IMR-90 (cell line): ENCODE results near the gene TAF3. TPM values are rescaled to one million over a fixed set of nuclear protein-coding genes. Genes with fewer than 3 reads are reported as not detected.

Source experiments
- ATAC-seq: fragments of 200-7000 bp; cut with Tn5 transposase; 2 replicates; pipeline ENCODE4 v1.9.1; 2020; ENCODE audit warnings: low read depth, mild to moderate bottlenecking, moderate library complexity
- BruUV-seq: library from RNA; stranded (reverse); fragments of 400-500 nt; replicated peaks from 2 replicates; lab custom pipeline; 2021; lab: Mats Ljungman, UMichigan
- CTCF ChIA-PET: fragments of 300-600 bp; formaldehyde crosslinking; extraction: SDS; loops from one replicate; lab custom pipeline; 2021; ENCODE audit warnings: antibody characterized with exemption; lab: Yijun Ruan, JAX
- POLR2A ChIA-PET: fragments of 300-600 bp; sonication (Branson Sonifier 250); formaldehyde crosslinking; loops from one replicate; lab custom pipeline; 2022; ENCODE audit warnings: antibody characterized with exemption; ENCODE audit not compliant: unreplicated experiment; lab: Charles Lee
- DNase-seq: peaks from one replicate; pipeline ENCODE4 v3.0.0; 2013
- H2AFZ ChIP-seq: replicated peaks from 2 replicates; pipeline ENCODE3; 2013; ENCODE audit warnings: low read length, mild to moderate bottlenecking; ENCODE audit not compliant: poor library complexity
- H2AK5ac ChIP-seq: 2 replicates; pipeline ENCODE4 v1.6.1; 2013; ENCODE audit warnings: low read depth, low read length, inconsistent platforms
- H2AK9ac ChIP-seq: replicated peaks from 2 replicates; pipeline ENCODE3; 2013; ENCODE audit warnings: mild to moderate bottlenecking, low read depth, low read length, moderate library complexity; ENCODE audit not compliant: poor library complexity
- H2BK120ac ChIP-seq: 2 replicates; pipeline ENCODE4 v1.6.1; 2013; ENCODE audit warnings: low read depth, low read length, inconsistent platforms
- H2BK15ac ChIP-seq: 3 replicates; pipeline ENCODE4 v1.6.1; 2013; ENCODE audit warnings: low read depth, low read length, inconsistent platforms
- H2BK20ac ChIP-seq: 2 replicates; pipeline ENCODE4 v1.6.1; 2013; ENCODE audit warnings: low read depth, mild to moderate bottlenecking, inconsistent platforms, low read length, moderate library complexity
- H2BK5ac ChIP-seq: 2 replicates; pipeline ENCODE4 v1.6.1; 2013; ENCODE audit warnings: mild to moderate bottlenecking, low read depth, low read length, inconsistent platforms; ENCODE audit not compliant: poor library complexity, severe bottlenecking
- H3K14ac ChIP-seq: replicated peaks from 2 replicates; pipeline ENCODE4 v1.6.1; 2013; ENCODE audit warnings: low read depth, low read length, inconsistent platforms
- H3K18ac ChIP-seq: 2 replicates; pipeline ENCODE4 v1.6.1; 2013; ENCODE audit warnings: low read depth, low read length, control low read depth
- H3K23ac ChIP-seq: 2 replicates; pipeline ENCODE4 v1.6.1; 2013; ENCODE audit warnings: low read depth, low read length, inconsistent platforms
- H3K27ac ChIP-seq: 2 replicates; pipeline ENCODE4 v1.5.1; 2013; ENCODE audit warnings: mild to moderate bottlenecking, control low read depth, low read length; ENCODE audit not compliant: insufficient read depth
- H3K27me3 ChIP-seq: 2 replicates; pipeline ENCODE4 v1.6.1; 2013; ENCODE audit warnings: low read length; ENCODE audit not compliant: control insufficient read depth, insufficient read depth
- H3K36me3 ChIP-seq: 2 replicates; pipeline ENCODE4 v1.6.1; 2013; ENCODE audit warnings: low read length, mixed read lengths; ENCODE audit not compliant: control insufficient read depth, insufficient read depth
- H3K4ac ChIP-seq: 2 replicates; pipeline ENCODE4 v1.6.1; 2013; ENCODE audit warnings: low read depth, low read length, inconsistent platforms
- H3K4me1 ChIP-seq: 2 replicates; pipeline ENCODE4 v1.6.1; 2013; ENCODE audit warnings: low read length, mixed read lengths; ENCODE audit not compliant: control insufficient read depth, insufficient read depth
- H3K4me2 ChIP-seq: 2 replicates; pipeline ENCODE4 v1.6.1; 2013; ENCODE audit warnings: low read depth, mild to moderate bottlenecking, control low read depth, low read length, moderate library complexity
- H3K4me3 ChIP-seq: 2 replicates; pipeline ENCODE4 v1.5.1; 2013; ENCODE audit warnings: low read depth, mild to moderate bottlenecking, control low read depth, low read length, moderate library complexity; ENCODE audit not compliant: insufficient read depth
- H3K56ac ChIP-seq: 2 replicates; pipeline ENCODE4 v1.6.1; 2013; ENCODE audit warnings: low read length, inconsistent platforms; ENCODE audit not compliant: insufficient read depth; ENCODE audit errors: extremely low read depth
- H3K79me1 ChIP-seq, 2 experiments: 2 replicates each; pipeline ENCODE4 v1.6.1; 2013; ENCODE audit warnings: low read length in 2 of 2, inconsistent platforms in 1 of 2, low read depth in 1 of 2
- H3K9ac ChIP-seq: 2 replicates; pipeline ENCODE4 v1.6.1; 2013; ENCODE audit warnings: low read depth, low read length, control low read depth
- H3K9me1 ChIP-seq: 2 replicates; pipeline ENCODE4 v1.6.1; 2013; ENCODE audit warnings: low read length, inconsistent platforms; ENCODE audit not compliant: insufficient read depth
- H3K9me3 ChIP-seq: 2 replicates; pipeline ENCODE4 v1.6.1; 2013; ENCODE audit warnings: low read length; ENCODE audit not compliant: control insufficient read depth, insufficient read depth
- H4K20me1 ChIP-seq: 2 replicates; pipeline ENCODE4 v1.6.1; 2013; ENCODE audit warnings: low read length, inconsistent platforms; ENCODE audit not compliant: insufficient read depth
- H4K5ac ChIP-seq: 2 replicates; pipeline ENCODE4 v1.6.1; 2013; ENCODE audit warnings: mild to moderate bottlenecking, low read depth, low read length, control low read depth
- H4K8ac ChIP-seq, 2 experiments: 2 replicates each; pipeline ENCODE4 v1.6.1; 2013; ENCODE audit warnings: low read depth in 2 of 2, low read length in 2 of 2, control low read depth in 1 of 2, inconsistent platforms in 1 of 2
- H4K91ac ChIP-seq: 2 replicates; pipeline ENCODE4 v1.6.1; 2013; ENCODE audit warnings: low read depth, low read length, inconsistent platforms; ENCODE audit not compliant: insufficient read depth
- BHLHE40 ChIP-seq: fragments of 150-350 bp; IDR thresholded peaks from 2 replicates; pipeline ENCODE4 v1.6.1; 2016; ENCODE audit warnings: mild to moderate bottlenecking, low read depth, low read length
- CEBPB ChIP-seq: IDR thresholded peaks from 2 replicates; pipeline ENCODE4 v1.6.1; 2012; ENCODE audit warnings: low read depth, low read length, improper control_type of control experiment
- CHD1 ChIP-seq: IDR thresholded peaks from 2 replicates; pipeline ENCODE4 v1.6.1; 2012; ENCODE audit warnings: low read depth, low read length, improper control_type of control experiment
- FOS ChIP-seq: fragments of 150-350 bp; IDR thresholded peaks from 2 replicates; pipeline ENCODE4 v1.6.1; 2016; ENCODE audit warnings: low read depth, low read length
- MAFK ChIP-seq: IDR thresholded peaks from 2 replicates; pipeline ENCODE4 v1.6.1; 2012; ENCODE audit warnings: low read depth, low read length, improper control_type of control experiment
- MAZ ChIP-seq: IDR thresholded peaks from 2 replicates; pipeline ENCODE4 v1.6.1; 2012; ENCODE audit warnings: low read depth, mild to moderate bottlenecking, low read length, improper control_type of control experiment, moderate library complexity, borderline replicate concordance
- MXI1 ChIP-seq: IDR thresholded peaks from 2 replicates; pipeline ENCODE4 v1.6.1; 2012; ENCODE audit warnings: low read depth, mild to moderate bottlenecking, low read length, moderate library complexity, borderline replicate concordance
- NFE2L2 ChIP-seq: fragments of 150-350 bp; IDR thresholded peaks from 2 replicates; pipeline ENCODE4 v1.6.1; 2016; ENCODE audit warnings: low read depth, mild to moderate bottlenecking, low read length
- POLR2A ChIP-seq: IDR thresholded peaks from 2 replicates; pipeline ENCODE4 v1.6.1; 2012; ENCODE audit warnings: mild to moderate bottlenecking, low read depth, low read length
- RAD21 ChIP-seq: IDR thresholded peaks from 2 replicates; pipeline ENCODE4 v1.6.1; 2012; ENCODE audit warnings: low read length, improper control_type of control experiment
- SMC3 ChIP-seq: fragments of 150-350 bp; IDR thresholded peaks from 2 replicates; pipeline ENCODE4 v1.6.1; 2016; ENCODE audit warnings: low read depth, mild to moderate bottlenecking, antibody characterized with exemption, low read length, moderate library complexity
- WGBS, 2 experiments: methylation state at CpG; one replicate each; pipeline versions ENCODE4 v1.1.5 to v1.1.7; 2013; ENCODE audit warnings: missing lambda C conversion rate in 2 of 2; ENCODE audit not compliant: insufficient read length in 1 of 2; ENCODE audit errors: extremely low coverage in 2 of 2; 5-methylcytosine and 5-hydroxymethylcytosine counted together
- dilution Hi-C: fragments of 300-500 bp; cut with HindIII; formaldehyde crosslinking; loops from one replicate; pipeline ENCODE4 v1.14.3; 2018; ENCODE audit warnings: low sequenced_read_pairs; ENCODE audit not compliant: unreplicated experiment
- in situ Hi-C: fragments of 300-500 bp; cut with MboI; formaldehyde crosslinking; loops from 3 replicates; pipeline ENCODE4 v1.14.3; 2019; ENCODE audit warnings: low sequenced_read_pairs, inconsistent platforms, mixed read lengths
- intact Hi-C: fragments of 100-400 bp; cut with micrococcal nuclease; formaldehyde crosslinking; loops from 2 replicates; pipeline ENCODE4 v1.10.0; 2022
- polyA plus RNA-seq, 3 experiments: library from polyadenylated mRNA; depleted of rRNA; stranded (reverse); fragments of >200 nt; gene quantifications; 2 replicates each; pipeline ENCODE4 v1.2.3, GENCODE V29; 2012; ENCODE audit warnings: low replicate concordance in 1 of 3
- total RNA-seq: library from RNA; depleted of rRNA; stranded (reverse); fragments of >200 nt; gene quantifications from 2 replicates; pipeline ENCODE4 v1.2.3, GENCODE V29; 2012
- TF ChIP-seq, protein P1 (sequence below): fragments of 150-350 bp; IDR thresholded peaks from 2 replicates; pipeline ENCODE4 v1.6.1; 2016; ENCODE audit warnings: low read depth, mild to moderate bottlenecking, low read length, moderate library complexity, borderline replicate concordance
- TF ChIP-seq, protein P2 (sequence below): fragments of 150-350 bp; IDR thresholded peaks from 2 replicates; pipeline ENCODE4 v1.6.1; 2017; ENCODE audit warnings: mild to moderate bottlenecking, antibody characterized with exemption, low read length, low read depth
- TF ChIP-seq, protein P3 (sequence below): conservative IDR thresholded peaks from 2 replicates; pipeline ENCODE4 v1.5.1; 2012; ENCODE audit warnings: mild to moderate bottlenecking, low read depth, low read length, improper control_type of control experiment

The TAF3 gene
- total and polyA plus RNA-seq, 2 of the 4 experiments (the other 2 are of a cell fraction) = 1.4 to 2.3 TPM

DNA sequence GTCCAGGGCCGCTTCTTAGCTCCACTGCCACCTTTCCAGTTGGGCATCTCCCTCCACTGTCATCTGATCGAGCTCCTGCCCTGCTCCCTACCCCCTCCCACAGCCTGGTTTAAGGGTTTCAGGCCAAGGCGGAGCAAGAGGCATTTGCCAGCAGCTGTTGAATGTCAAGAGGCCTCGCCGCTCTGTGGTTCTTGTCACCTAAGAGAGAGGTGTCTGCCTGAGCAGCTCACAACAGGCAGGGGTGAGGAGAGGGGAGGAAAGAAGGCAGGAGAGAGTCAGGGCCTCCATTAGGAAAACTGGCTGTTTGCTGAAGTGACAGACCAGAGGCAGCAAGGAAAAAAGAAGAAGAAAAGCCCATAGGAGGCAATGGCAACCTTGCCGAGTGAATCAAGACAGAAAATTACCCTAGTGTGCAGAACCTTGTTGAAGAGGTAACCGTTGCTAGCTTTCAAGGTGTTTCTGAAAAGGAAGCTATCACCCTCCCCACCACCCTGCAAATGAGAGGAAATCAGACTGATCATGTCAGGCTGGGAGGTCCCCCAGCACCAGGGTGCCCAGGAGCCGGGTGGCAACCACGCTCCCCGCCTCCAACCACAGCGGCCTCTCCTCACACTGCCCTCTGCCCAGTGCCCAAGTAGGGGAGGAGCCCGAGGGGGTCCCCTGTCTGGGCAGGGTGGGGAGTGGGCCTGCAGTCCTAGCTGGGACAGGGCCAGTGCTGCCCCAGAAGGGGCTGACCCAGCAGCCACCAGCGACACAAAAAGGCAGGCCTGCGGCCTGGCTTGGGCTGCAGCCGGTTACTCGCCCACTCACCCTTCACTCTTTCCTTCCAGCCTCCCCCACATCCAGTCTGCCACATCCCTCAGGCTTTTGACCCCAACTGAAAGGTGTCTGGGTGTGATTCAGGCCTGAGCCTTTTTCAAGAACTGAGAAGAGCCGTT lies 243.2 kb downstream of the TAF3 start:
- no peak overlapping the region for H3K9ac ChIP-seq
- no peaks in the 10 kb centered on the region for H4K20me1 ChIP-seq
- H3K56ac ChIP-seq = no peak overlapping the region
- no peak overlapping the region for H2BK20ac ChIP-seq
- H3K18ac ChIP-seq = no peak overlapping the region
- H3K14ac ChIP-seq = no peak overlapping the region
- dilution Hi-C loops (no loop called here), intact Hi-C loops (no loop called here), in situ Hi-C loops (no loop called here)
- no peak overlapping the region for H3K27ac ChIP-seq
- H3K9me3 ChIP-seq = no peaks in the 10 kb centered on the region
- no peak overlapping the region for H2BK5ac ChIP-seq
- no peak overlapping the region for H4K8ac ChIP-seq
- H2BK120ac ChIP-seq = no peak overlapping the region
- H2AFZ ChIP-seq = peak overlapping the region; percentile 8
- 0 out of 2 replicates have a peak, but pooled peaks cover 2% of the 10 kb centered on the region for H3K4me1 ChIP-seq
- H4K5ac ChIP-seq = no peak overlapping the region
- no peaks in the 10 kb centered on the region for H3K36me3 ChIP-seq
- H2BK15ac ChIP-seq = no peak overlapping the region
- no peak overlapping the region for H3K23ac ChIP-seq
- H3K9me1 ChIP-seq = no peaks in the 10 kb centered on the region; the same call in 1 of the 2 replicates
- ATAC-seq (no peak), DNase-seq (no peak)
- H3K4me3 ChIP-seq = no peak overlapping the region
- no peaks in the 10 kb centered on the region for H3K79me1 ChIP-seq
- POLR2A ChIA-PET = no interaction called here
- BruUV-seq = no TSS peak
- no peak overlapping the region for H3K4ac ChIP-seq
- H2AK9ac ChIP-seq = no peak overlapping the region
- H3K27me3 ChIP-seq = peaks cover 62% of the 10 kb centered on the region
- WGBS, 2 experiments = 60% methylated on average over 1 of the region's 17 CpGs; no CpG with 5 or more reads in 1 of the 2 experiments
- H2AK5ac ChIP-seq = no peak overlapping the region
- no peak overlapping the region for H4K91ac ChIP-seq
- H3K4me2 ChIP-seq = no peak overlapping the region
- CTCF ChIA-PET = no interaction called here
- TF ChIP-seq, protein P1, sequence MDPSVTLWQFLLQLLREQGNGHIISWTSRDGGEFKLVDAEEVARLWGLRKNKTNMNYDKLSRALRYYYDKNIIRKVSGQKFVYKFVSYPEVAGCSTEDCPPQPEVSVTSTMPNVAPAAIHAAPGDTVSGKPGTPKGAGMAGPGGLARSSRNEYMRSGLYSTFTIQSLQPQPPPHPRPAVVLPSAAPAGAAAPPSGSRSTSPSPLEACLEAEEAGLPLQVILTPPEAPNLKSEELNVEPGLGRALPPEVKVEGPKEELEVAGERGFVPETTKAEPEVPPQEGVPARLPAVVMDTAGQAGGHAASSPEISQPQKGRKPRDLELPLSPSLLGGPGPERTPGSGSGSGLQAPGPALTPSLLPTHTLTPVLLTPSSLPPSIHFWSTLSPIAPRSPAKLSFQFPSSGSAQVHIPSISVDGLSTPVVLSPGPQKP = no peak
- TF ChIP-seq NFE2L2 (no peak), POLR2A (no peak), MAZ (no peak), MXI1 (no peak), BHLHE40 (no peak), SMC3 (no peak), FOS (no peak), RAD21 (no peak), CEBPB (no peak), CHD1 (no peak), MAFK (no peak)
- TF ChIP-seq, protein P2, sequence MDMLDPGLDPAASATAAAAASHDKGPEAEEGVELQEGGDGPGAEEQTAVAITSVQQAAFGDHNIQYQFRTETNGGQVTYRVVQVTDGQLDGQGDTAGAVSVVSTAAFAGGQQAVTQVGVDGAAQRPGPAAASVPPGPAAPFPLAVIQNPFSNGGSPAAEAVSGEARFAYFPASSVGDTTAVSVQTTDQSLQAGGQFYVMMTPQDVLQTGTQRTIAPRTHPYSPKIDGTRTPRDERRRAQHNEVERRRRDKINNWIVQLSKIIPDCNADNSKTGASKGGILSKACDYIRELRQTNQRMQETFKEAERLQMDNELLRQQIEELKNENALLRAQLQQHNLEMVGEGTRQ = no peak
- TF ChIP-seq, protein P3, sequence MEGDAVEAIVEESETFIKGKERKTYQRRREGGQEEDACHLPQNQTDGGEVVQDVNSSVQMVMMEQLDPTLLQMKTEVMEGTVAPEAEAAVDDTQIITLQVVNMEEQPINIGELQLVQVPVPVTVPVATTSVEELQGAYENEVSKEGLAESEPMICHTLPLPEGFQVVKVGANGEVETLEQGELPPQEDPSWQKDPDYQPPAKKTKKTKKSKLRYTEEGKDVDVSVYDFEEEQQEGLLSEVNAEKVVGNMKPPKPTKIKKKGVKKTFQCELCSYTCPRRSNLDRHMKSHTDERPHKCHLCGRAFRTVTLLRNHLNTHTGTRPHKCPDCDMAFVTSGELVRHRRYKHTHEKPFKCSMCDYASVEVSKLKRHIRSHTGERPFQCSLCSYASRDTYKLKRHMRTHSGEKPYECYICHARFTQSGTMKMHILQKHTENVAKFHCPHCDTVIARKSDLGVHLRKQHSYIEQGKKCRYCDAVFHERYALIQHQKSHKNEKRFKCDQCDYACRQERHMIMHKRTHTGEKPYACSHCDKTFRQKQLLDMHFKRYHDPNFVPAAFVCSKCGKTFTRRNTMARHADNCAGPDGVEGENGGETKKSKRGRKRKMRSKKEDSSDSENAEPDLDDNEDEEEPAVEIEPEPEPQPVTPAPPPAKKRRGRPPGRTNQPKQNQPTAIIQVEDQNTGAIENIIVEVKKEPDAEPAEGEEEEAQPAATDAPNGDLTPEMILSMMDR = no peak
